MM.1S (cell line): Measurements from ENCODE around the gene NAT10.

Experiments used
- DNase-seq: peaks from one replicate; pipeline ENCODE4 v3.0.0-alpha.2; 2015
- H2AFZ ChIP-seq: fragments of 300-600 bp; sonication (generic); 2 replicates; pipeline ENCODE4 v1.6.0; 2016; ENCODE audit warnings: antibody characterized with exemption, low read length
- H3F3A ChIP-seq: fragments of 300-600 bp; sonication (generic); 2 replicates; pipeline ENCODE4 v1.6.1; 2016; ENCODE audit warnings: mild to moderate bottlenecking, antibody characterized with exemption, low read length, moderate library complexity, mixed read lengths; ENCODE audit not compliant: insufficient read depth
- H3K27ac ChIP-seq: fragments of 300-600 bp; sonication (generic); 2 replicates; pipeline ENCODE4 v1.5.1; 2016; ENCODE audit warnings: mild to moderate bottlenecking, low read length
- H3K27me3 ChIP-seq: fragments of 300-600 bp; sonication (generic); replicated peaks from 2 replicates; pipeline ENCODE4 v1.6.0; 2016; ENCODE audit warnings: low read length; ENCODE audit not compliant: insufficient read depth
- H3K36me3 ChIP-seq: fragments of 300-600 bp; sonication (generic); replicated peaks from 2 replicates; pipeline ENCODE4 v1.6.1; 2016; ENCODE audit warnings: mild to moderate bottlenecking, low read length, mixed read lengths; ENCODE audit not compliant: insufficient read depth
- H3K4me1 ChIP-seq: fragments of 300-600 bp; sonication (generic); 2 replicates; pipeline ENCODE4 v1.6.1; 2016; ENCODE audit warnings: low read length, mixed read lengths
- H3K4me2 ChIP-seq: fragments of 300-600 bp; sonication (generic); 2 replicates; pipeline ENCODE4 v1.6.0; 2016; ENCODE audit warnings: low read depth, low read length
- H3K4me3 ChIP-seq: fragments of 300-600 bp; sonication (generic); 2 replicates; pipeline ENCODE4 v1.5.1; 2016; ENCODE audit warnings: low read length, mixed read lengths
- H3K79me2 ChIP-seq: fragments of 300-600 bp; sonication (generic); 2 replicates; pipeline ENCODE4 v1.6.1; 2016; ENCODE audit warnings: mixed run types, low read length, mixed read lengths
- H3K9ac ChIP-seq: fragments of 300-600 bp; sonication (generic); 2 replicates; pipeline ENCODE4 v1.6.1; 2016; ENCODE audit warnings: low read length, mixed read lengths
- H3K9me2 ChIP-seq: fragments of 300-600 bp; sonication (generic); replicated peaks from 2 replicates; pipeline ENCODE4 v1.6.1; 2016; ENCODE audit warnings: mild to moderate bottlenecking, low read length, mixed read lengths; ENCODE audit not compliant: insufficient read depth
- H3K9me3 ChIP-seq: fragments of 300-600 bp; sonication (generic); replicated peaks from 2 replicates; pipeline ENCODE4 v1.6.1; 2016; ENCODE audit warnings: mild to moderate bottlenecking, low read length, mixed read lengths; ENCODE audit not compliant: insufficient read depth
- H4K20me1 ChIP-seq: fragments of 300-600 bp; sonication (generic); 2 replicates; pipeline ENCODE4 v1.6.1; 2016; ENCODE audit warnings: mild to moderate bottlenecking, low read length, moderate library complexity, mixed read lengths; ENCODE audit not compliant: insufficient read depth
- CTCF ChIP-seq: fragments of 300-600 bp; sonication (generic); IDR thresholded peaks from 2 replicates; pipeline ENCODE4 v1.5.1; 2016; ENCODE audit warnings: antibody characterized with exemption, low read length, mixed read lengths
- EZH2 ChIP-seq: fragments of 300-600 bp; sonication (generic); optimal IDR thresholded peaks from 2 replicates; pipeline ENCODE3; 2017; ENCODE audit warnings: low read depth, mild to moderate bottlenecking, antibody characterized with exemption, low read length, mixed read lengths
- EZH2phosphoT487 ChIP-seq: fragments of 300-600 bp; sonication (generic); IDR thresholded peaks from 2 replicates; pipeline ENCODE4 v1.6.1; 2018; ENCODE audit warnings: antibody characterized with exemption, low read length

NAT10 gene

DNA sequence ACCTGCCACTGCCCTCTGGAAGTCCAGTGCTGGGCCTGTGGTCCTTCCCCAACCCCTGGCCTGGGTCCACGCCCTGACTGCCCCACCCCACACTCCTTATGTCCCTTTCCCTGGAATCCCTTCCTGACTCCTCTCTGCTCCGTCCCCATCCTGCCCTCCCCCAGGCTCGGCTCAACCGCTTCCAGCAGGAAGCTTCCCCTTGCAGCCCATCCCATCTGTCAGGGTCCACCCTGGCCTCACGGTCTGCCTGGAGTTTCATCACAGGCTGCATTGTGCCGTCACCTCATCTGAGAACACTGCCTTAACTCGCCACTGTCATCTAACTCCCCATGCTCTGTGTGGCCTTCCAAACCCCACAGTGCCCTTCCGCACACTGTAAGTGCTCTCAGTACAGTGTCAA is 64.3 kb downstream of the NAT10 start:
- H3K79me2 ChIP-seq: no peaks in the 10 kb centered on the region
- DNase-seq: no peak
- no peak overlapping the region for H3K4me2 ChIP-seq
- peaks cover 5% of the 10 kb centered on the region; the same call in 1 of the 2 replicates for H3K4me1 ChIP-seq
- H3K9me2 ChIP-seq: no peaks in the 10 kb centered on the region
- H3F3A ChIP-seq: no peaks in the 10 kb centered on the region
- H2AFZ ChIP-seq: no peak overlapping the region
- no peak overlapping the region for H3K9ac ChIP-seq
- no peaks in the 10 kb centered on the region for H3K27me3 ChIP-seq
- H3K27ac ChIP-seq: no peak overlapping the region
- no peaks in the 10 kb centered on the region for H3K9me3 ChIP-seq
- no peaks in the 10 kb centered on the region for H3K36me3 ChIP-seq
- H4K20me1 ChIP-seq: no peaks in the 10 kb centered on the region
- H3K4me3 ChIP-seq: no peak overlapping the region
- no peak for TF ChIP-seq EZH2
- no peak for TF ChIP-seq EZH2phosphoT487
- no peak for TF ChIP-seq CTCF

- Histone ChIP-seq H3K79me2 (no peaks in the 10 kb centered on the region), H3K9ac (no peak overlapping the region), H4K20me1 (no peaks in the 10 kb centered on the region), H3K9me3 (no peaks in the 10 kb centered on the region), H3K4me1 (peaks cover 16% of the 10 kb centered on the region; the same call in 1 of the 2 replicates), H3K9me2 (no peaks in the 10 kb centered on the region), H3K4me3 (no peak overlapping the region), H3K36me3 (no peaks in the 10 kb centered on the region), H3K27ac (no peak overlapping the region), H3K4me2 (no peak overlapping the region), H3F3A (0 out of 2 replicates have a peak, but pooled peaks cover 4% of the 10 kb centered on the region), H2AFZ (no peak overlapping the region), H3K27me3 (no peaks in the 10 kb centered on the region)
- TF ChIP-seq EZH2 (no peak), CTCF (no peak), EZH2phosphoT487 (no peak)
- no peak for DNase-seq
These were observed 67.6 kb downstream of the NAT10 start for GRCh38 chr11:34173050-34173449.

GRCh38 chr11:34174412-34175041 is 69.1 kb downstream of the NAT10 start:
- H3K27me3 ChIP-seq: no peaks in the 10 kb centered on the region

More at GRCh38 chr11:34174412-34175041, 69.1 kb downstream of the NAT10 start:
- DNase-seq: peak; percentile 79
- Histone ChIP-seq H3K27ac (no peak overlapping the region), H3K36me3 (no peaks in the 10 kb centered on the region), H2AFZ (peak overlapping the region; percentile 29; the same call in 1 of the 2 replicates), H3F3A (0 out of 2 replicates have a peak, but pooled peaks cover 4% of the 10 kb centered on the region), H3K9ac (no peak overlapping the region), H3K4me1 (peaks cover 16% of the 10 kb centered on the region; the same call in 1 of the 2 replicates), H3K9me2 (no peaks in the 10 kb centered on the region), H3K4me2 (peak overlapping the region; percentile 85), H3K4me3 (peak overlapping the region; percentile 35), H3K9me3 (no peaks in the 10 kb centered on the region), H3K79me2 (no peaks in the 10 kb centered on the region), H4K20me1 (no peaks in the 10 kb centered on the region)
- TF ChIP-seq EZH2: no peak
- peak; percentile 84 for TF ChIP-seq CTCF
